GM21737 (cell line): ENCODE measurements around the gene USP40.
"Not testable (repeated sequence)": the region's sequence is repeated elsewhere in the genome, so short reads cannot be mapped to it uniquely, and the experiment has no call there.

Experiments used
- ATAC-seq: cut with Tn5 transposase; IDR thresholded peaks from one replicate; pipeline ENCODE4 v1.9.1; 2021; ENCODE audit warnings: mild to moderate bottlenecking, moderate library complexity; ENCODE audit not compliant: unreplicated experiment

Gene USP40

GRCh38 chr2:233566141-233566956, at the start of gene USP40:
TSS of gene USP40 (minus strand) at chr2:233566782. CDS start at chr2:233565554, 1,228 bp downstream.
- ATAC-seq = peak; percentile 73

- ATAC-seq = no peak
Observed at GRCh38 chr2:233611284-233611683, 44.7 kb upstream of the USP40 start.

- ATAC-seq = no peak
Observed at GRCh38 chr2:233605680-233606079, 39.1 kb upstream of the USP40 start.

DNA sequence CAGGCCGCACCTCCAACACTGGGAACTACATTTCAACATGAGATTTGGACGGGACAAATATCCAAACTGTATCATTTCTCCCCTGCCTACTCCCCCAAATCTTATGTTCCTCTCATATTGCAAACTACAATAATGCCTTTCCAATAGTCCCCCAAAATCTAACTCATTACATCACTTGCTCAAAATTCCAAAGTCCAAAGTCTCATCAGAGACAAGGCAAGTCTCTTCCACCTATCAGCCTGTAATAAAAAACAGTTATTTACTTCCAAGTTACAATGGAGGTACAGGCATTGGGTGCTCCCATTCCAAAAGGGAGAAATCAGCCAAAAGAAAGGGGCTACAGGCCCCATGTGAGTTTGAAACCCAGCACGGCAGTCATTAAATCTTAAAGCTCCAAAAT, 38.2 kb upstream of the USP40 start:
- no peak for ATAC-seq

DNA sequence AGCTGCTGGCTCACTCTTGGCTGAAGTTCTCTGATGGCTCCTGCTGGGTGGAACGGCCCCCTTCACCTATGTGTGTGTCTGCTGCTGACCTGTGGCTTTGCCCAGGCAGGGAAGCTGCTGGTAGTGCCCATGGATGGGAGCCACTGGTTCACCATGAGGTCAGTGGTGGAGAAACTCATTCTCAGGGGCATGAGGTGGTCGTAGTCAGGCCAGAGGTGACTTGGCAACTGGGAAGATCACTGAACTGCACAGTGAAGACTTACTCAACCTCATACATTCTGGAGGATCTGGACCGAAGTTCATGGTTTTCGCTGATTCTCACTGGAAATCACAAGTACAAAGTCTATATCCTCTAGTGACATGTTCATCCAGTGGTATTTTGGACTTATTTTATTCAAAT, 36.9 kb upstream of the USP40 start:
- no peak for ATAC-seq

DNA sequence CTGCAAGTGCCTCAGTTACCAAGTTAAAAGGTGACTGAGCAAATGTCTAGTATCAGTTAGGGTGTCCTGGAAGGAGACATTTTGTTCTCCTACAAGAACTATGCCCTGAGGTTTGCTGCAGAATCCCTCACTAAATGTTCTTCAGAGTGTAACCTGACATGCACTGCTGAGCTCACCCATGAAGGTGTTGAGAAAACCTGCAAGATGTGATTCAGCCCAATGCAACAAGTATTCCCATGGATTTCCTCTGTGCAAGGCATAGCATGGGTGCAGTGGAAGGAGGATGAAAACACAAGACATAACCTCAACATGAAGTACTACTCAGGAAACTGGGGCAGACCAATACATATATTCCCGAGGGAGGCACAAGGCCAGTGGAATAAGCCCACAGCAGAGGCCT, 35.5 kb upstream of the USP40 start:
- ATAC-seq = no peak

- ATAC-seq = no peak
Observed at GRCh38 chr2:233600386-233600785, 33.8 kb upstream of the USP40 start.

- ATAC-seq = no peak
Observed at GRCh38 chr2:233598952-233599351, 32.4 kb upstream of the USP40 start.

GRCh38 chr2:233597522-233597921, 30.9 kb upstream of the USP40 start:
- no peak for ATAC-seq

- no peak for ATAC-seq
Observed at GRCh38 chr2:233593201-233593600, 26.6 kb upstream of the USP40 start.

GRCh38 chr2:233592706-233593105, 26.1 kb upstream of the USP40 start:
- not testable (repeated sequence) for ATAC-seq

GRCh38 chr2:233588400-233588799, 21.8 kb upstream of the USP40 start:
- no peak for ATAC-seq

- ATAC-seq = no peak
Observed at GRCh38 chr2:233584210-233584609, 17.6 kb upstream of the USP40 start.

DNA sequence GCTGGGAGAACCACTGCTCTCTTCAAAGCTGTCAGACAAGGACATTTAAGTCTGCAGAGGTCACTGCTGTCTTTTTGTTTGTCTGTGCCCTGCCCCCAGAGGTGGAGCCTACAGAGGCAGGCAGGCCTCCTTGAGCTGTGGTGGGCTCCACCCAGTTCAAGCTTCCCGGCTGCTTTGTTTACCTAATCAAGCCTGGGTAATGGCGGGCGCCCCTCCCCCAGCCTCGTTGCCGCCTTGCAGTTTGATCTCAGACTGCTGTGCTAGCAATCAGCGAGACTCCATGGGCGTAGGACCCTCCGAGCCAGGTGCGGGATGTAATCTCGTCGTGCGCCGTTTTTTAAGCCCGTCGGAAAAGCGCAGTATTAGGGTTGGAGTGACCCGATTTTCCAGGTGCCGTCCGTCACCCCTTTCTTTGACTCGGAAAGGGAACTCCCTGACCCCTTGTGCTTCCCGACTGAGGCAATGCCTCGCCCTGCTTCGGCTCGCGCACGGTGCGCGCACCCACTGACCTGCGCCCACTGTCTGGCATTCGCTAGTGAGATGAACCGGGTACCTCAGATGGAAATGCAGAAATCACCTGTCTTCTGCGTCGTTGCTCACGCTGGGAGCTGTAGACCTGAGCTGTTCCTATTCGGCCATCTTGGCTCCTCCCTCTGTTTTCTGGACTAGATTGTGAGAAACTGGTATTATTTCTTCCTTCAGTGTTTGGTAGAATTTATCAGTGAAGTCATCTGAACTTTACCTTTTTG, 16.8 kb upstream of the USP40 start:
- ATAC-seq = not testable (repeated sequence)

GRCh38 chr2:233577341-233577740, 10.8 kb upstream of the USP40 start:
- ATAC-seq = not testable (repeated sequence)

DNA sequence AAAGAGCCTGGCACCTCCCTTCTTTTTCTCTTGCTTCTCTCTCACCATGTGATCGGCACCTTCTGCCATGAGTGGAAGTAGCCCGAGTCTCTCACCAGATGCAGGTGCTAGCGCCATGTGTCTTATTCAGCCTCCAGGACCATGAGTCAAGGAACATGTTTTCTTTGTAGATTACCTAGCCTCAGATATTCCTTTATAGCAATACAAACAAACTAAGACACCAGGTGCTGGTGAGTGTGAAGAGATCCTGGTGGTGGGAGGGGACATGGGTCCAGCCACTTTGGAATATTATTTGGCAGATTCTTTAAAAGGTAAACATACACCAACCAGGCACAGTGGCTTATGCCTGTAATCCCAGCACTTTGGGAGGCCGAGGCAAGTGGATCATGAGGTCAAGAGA, 5.9 kb upstream of the USP40 start:
- ATAC-seq = no peak

GRCh38 chr2:233571462-233571861, 4.9 kb upstream of the USP40 start:
- no peak for ATAC-seq

DNA sequence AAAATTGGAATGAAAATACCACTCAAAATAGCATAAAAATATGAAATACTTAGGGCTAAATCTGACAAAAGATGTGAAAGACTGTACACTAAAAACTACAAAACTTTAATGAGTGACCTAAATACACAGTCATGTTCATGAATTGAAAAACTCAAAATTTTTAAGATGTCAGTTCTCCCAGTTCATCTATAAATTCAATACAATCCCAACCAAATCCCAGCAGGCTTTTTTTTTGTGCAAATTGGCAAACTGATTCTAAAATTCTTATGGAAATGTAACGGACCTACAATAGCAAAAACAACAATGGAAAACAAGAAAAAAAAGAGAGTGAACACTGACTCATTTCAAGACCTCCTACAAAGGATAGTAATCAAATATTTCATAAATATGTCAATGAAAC, 4.4 kb upstream of the USP40 start:
- no peak for ATAC-seq

DNA sequence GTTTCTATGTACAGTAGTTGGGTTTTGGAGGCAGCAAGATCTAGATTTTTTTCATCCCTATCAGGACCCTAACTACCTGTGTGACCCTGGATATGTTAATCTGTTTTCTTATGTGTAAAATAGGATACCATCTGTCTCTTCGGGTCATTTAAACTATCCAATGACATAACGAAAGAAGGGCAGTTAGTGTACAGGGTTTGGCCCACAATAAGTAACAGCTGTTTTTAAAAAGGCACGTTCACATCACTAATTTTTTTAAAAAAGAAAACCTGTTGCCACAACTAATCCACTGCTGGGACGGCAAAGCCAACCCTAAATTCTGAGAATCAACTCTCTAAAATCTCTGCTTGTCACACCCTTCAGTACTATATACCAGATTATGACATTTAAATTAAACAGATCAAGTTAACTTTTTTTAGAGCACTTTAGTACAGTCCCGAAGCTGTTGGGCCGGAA, 869 bp downstream of the USP40 start:
- no peak for ATAC-seq

- ATAC-seq = no peak
Observed at GRCh38 chr2:233563663-233564430, 2.7 kb downstream of the USP40 start.
